Measurements from ENCODE around the gene CHST15. TPM values are rescaled to one million over a fixed set of nuclear protein-coding genes. Genes with fewer than 3 reads are reported as not detected.

Gene CHST15
- total and polyA plus RNA-seq, 4 donors: 5.4 to 45.3 (median 36.7) TPM

GRCh38 chr10:123997486-123998196 is 95.8 kb downstream of the CHST15 start:
- DNase-seq (peak in 1 of 3 donors; percentile 39), ATAC-seq (ENCODE audit: insufficient read depth, low FRiP score) (peak; percentile 19)
- 21 to 45% methylated on average over 7 of the region's 7 CpGs for WGBS, 2 donors
- H3K27me3 ChIP-seq (ENCODE audit: control insufficient read depth in 3 of 3, insufficient read depth in 3 of 3, low read length in 2 of 3): peaks cover 0 to 19% (median 9%) of the 10 kb centered on the region in 3 donors
- H3K4me3 ChIP-seq: no peak overlapping the region
- peak overlapping the region in 1 of 2 donors; percentile 75 for H3K27ac ChIP-seq (ENCODE audit: low read depth in 1 of 2, low read length in 1 of 2)
- no peaks in the 10 kb centered on the region for H3K36me3 ChIP-seq (ENCODE audit: control insufficient read depth in 4 of 4, insufficient read depth in 4 of 4, low read length in 4 of 4)
- H3K9me3 ChIP-seq (ENCODE audit: control insufficient read depth in 4 of 4, insufficient read depth in 3 of 4, low read length in 3 of 4): no peaks in the 10 kb centered on the region
- no peak for TF ChIP-seq CTCF (IDR thresholded peaks at IDR 0.05; ENCODE audit: control extremely low read depth, extremely low read depth)
- H3K9ac ChIP-seq (ENCODE audit: insufficient read depth in 1 of 2, low read length in 2 of 2): no peak overlapping the region
- H3K4me1 ChIP-seq (ENCODE audit: control insufficient read depth in 5 of 5, insufficient read depth in 5 of 5, low read length in 5 of 5): peaks cover 0 to 14% (median 5%) of the 10 kb centered on the region in 5 donors

DNA sequence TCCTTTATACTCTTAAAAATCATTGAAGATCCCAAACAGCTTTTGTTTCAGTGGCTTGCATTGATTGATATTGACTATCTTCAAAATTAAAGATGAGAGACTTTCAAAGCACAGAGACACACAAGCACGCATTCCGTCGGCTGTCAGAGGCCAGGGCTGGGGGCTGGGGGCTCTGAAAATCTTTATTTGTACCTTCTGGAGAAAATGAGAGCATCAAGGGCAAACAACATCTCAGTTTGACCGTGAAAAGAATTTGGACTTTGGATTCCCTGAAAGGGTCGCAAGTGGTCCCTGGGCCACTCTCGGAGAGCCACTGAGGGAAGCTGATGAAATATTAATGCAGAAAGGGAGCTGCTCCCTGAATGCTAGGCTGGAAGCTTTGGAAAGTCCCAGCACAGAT is 96.4 kb downstream of the CHST15 start:
- no peaks in the 10 kb centered on the region for H3K36me3 ChIP-seq (ENCODE audit: control insufficient read depth in 4 of 4, insufficient read depth in 4 of 4, low read length in 4 of 4)
- H3K9me3 ChIP-seq (ENCODE audit: control insufficient read depth in 4 of 4, insufficient read depth in 3 of 4, low read length in 3 of 4): no peaks in the 10 kb centered on the region
- H3K27me3 ChIP-seq (ENCODE audit: control insufficient read depth in 3 of 3, insufficient read depth in 3 of 3, low read length in 2 of 3): peaks cover 0 to 25% (median 13%) of the 10 kb centered on the region in 3 donors
- DNase-seq: no peak
- no peak for ATAC-seq (ENCODE audit: insufficient read depth, low FRiP score)
- H3K4me1 ChIP-seq (ENCODE audit: control insufficient read depth in 5 of 5, insufficient read depth in 5 of 5, low read length in 5 of 5): peaks cover 0 to 14% (median 5%) of the 10 kb centered on the region in 5 donors
- 88 to 89% methylated on average over 6 of the region's 6 CpGs for WGBS, 2 donors
- H3K27ac ChIP-seq (ENCODE audit: low read depth in 1 of 2, low read length in 1 of 2): no peak overlapping the region
- TF ChIP-seq CTCF (IDR thresholded peaks at IDR 0.05; ENCODE audit: control extremely low read depth, extremely low read depth): no peak
- H3K9ac ChIP-seq (ENCODE audit: insufficient read depth in 1 of 2, low read length in 2 of 2): no peak overlapping the region
- H3K4me3 ChIP-seq: no peak overlapping the region

- WGBS, 2 donors: 75 to 80% methylated on average over 7 of the region's 7 CpGs
- Histone ChIP-seq H3K4me3 (no peak overlapping the region), H3K4me1 (ENCODE audit: control insufficient read depth in 5 of 5, insufficient read depth in 5 of 5, low read length in 5 of 5) (peaks cover 0 to 14% (median 5%) of the 10 kb centered on the region in 5 donors), H3K27ac (ENCODE audit: low read depth in 1 of 2, low read length in 1 of 2) (peak overlapping the region in 1 of 2 donors; percentile 21), H3K9ac (ENCODE audit: insufficient read depth in 1 of 2, low read length in 2 of 2) (no peak overlapping the region), H3K27me3 (ENCODE audit: control insufficient read depth in 3 of 3, insufficient read depth in 3 of 3, low read length in 2 of 3) (peaks cover 0 to 28% (median 16%) of the 10 kb centered on the region in 3 donors), H3K36me3 (ENCODE audit: control insufficient read depth in 4 of 4, insufficient read depth in 4 of 4, low read length in 4 of 4) (no peaks in the 10 kb centered on the region), H3K9me3 (ENCODE audit: control insufficient read depth in 4 of 4, insufficient read depth in 3 of 4, low read length in 3 of 4) (no peaks in the 10 kb centered on the region)
- no peak for DNase-seq
- no peak for TF ChIP-seq CTCF (IDR thresholded peaks at IDR 0.05; ENCODE audit: control extremely low read depth, extremely low read depth)
- no peak for ATAC-seq (ENCODE audit: insufficient read depth, low FRiP score)
Observed at GRCh38 chr10:123996302-123996701, 97.1 kb downstream of the CHST15 start.
